Right lung (tissue), 5 donors: ENCODE data around the gene KLHL42. TPM values are rescaled to one million over a fixed set of nuclear protein-coding genes. Genes with fewer than 3 reads are reported as not detected.
"Not testable (repeated sequence)": the region's sequence is repeated elsewhere in the genome, so short reads cannot be mapped to it uniquely, and the experiment has no call there.

Experiments
- DNase-seq, 2 donors: peaks; one replicate each; pipeline ENCODE4 v3.0.0-alpha.2; 2013
- polyA plus RNA-seq, 5 donors: library from polyadenylated mRNA; unstranded; fragments of 120-200 nt; gene quantifications; one replicate each; pipeline versions ENCODE4 v1.2.1 to v1.2.3, GENCODE V29; 2013; ENCODE audit warnings: inconsistent platforms in 1 of 5, low replicate concordance in 1 of 5; ENCODE audit not compliant: insufficient read length in 5 of 5, insufficient read depth in 1 of 5

The KLHL42 gene
- polyA plus RNA-seq, 5 donors: 25.2 to 38.1 (median 35.7) TPM

GRCh38 chr12:27812502-27812901 lies 32.5 kb downstream of the KLHL42 start:
- DNase-seq: no peak

GRCh38 chr12:27814411-27814810 lies 34.4 kb downstream of the KLHL42 start:
- no peak for DNase-seq

GRCh38 chr12:27814851-27815591 lies 35.0 kb downstream of the KLHL42 start:
- no peak for DNase-seq

- DNase-seq: peak; percentile 58 to 63
Observed at GRCh38 chr12:27817766-27818165, 37.7 kb downstream of the KLHL42 start.

- peak in 1 of 2 donors; percentile 46 for DNase-seq
Observed at GRCh38 chr12:27818401-27818918, 38.4 kb downstream of the KLHL42 start.

- DNase-seq: no peak
Observed at GRCh38 chr12:27820564-27820963, 40.5 kb downstream of the KLHL42 start.

- peak; percentile 59 to 80 for DNase-seq
Observed at GRCh38 chr12:27821259-27821973, 41.4 kb downstream of the KLHL42 start.

GRCh38 chr12:27822076-27822712 lies 42.2 kb downstream of the KLHL42 start:
- DNase-seq: no peak

GRCh38 chr12:27823038-27823437 lies 43.0 kb downstream of the KLHL42 start:
- DNase-seq: no peak

- DNase-seq: no peak
Observed at GRCh38 chr12:27824126-27824842, 44.3 kb downstream of the KLHL42 start.

- no peak for DNase-seq
Observed at GRCh38 chr12:27826076-27826475, 46.0 kb downstream of the KLHL42 start.

GRCh38 chr12:27828196-27828595 lies 48.2 kb downstream of the KLHL42 start:
- no peak for DNase-seq

GRCh38 chr12:27838543-27839185 lies 58.6 kb downstream of the KLHL42 start:
- no peak for DNase-seq

GRCh38 chr12:27840229-27840999 lies 60.4 kb downstream of the KLHL42 start:
- DNase-seq: no peak

GRCh38 chr12:27841392-27841882 lies 61.4 kb downstream of the KLHL42 start:
- no peak for DNase-seq

GRCh38 chr12:27843714-27844245 lies 63.7 kb downstream of the KLHL42 start:
- DNase-seq: no peak

GRCh38 chr12:27844366-27845090 lies 64.5 kb downstream of the KLHL42 start:
- DNase-seq: no peak

- no peak for DNase-seq
Observed at GRCh38 chr12:27845187-27845586, 65.2 kb downstream of the KLHL42 start.

GRCh38 chr12:27845706-27846105 lies 65.7 kb downstream of the KLHL42 start:
- not testable (repeated sequence) for DNase-seq
